ENCODE data around the gene STX19.
"Not testable (repeated sequence)": the region's sequence is repeated elsewhere in the genome, so short reads cannot be mapped to it uniquely, and the experiment has no call there.

STX19 gene

GRCh38 chr3:94046533-94046932 is 18.1 kb upstream of the STX19 start:
- peaks cover 0 to 7% of the 10 kb centered on the region in 2 donors for H3K9me3 ChIP-seq (replicated peaks in 1 of 2; ENCODE audit: control insufficient read depth in 2 of 2, insufficient read depth in 1 of 2, low read depth in 1 of 2, low read length in 2 of 2)
- no CpG with 5 or more reads among the region's 2 CpGs for WGBS, 2 donors (ENCODE audit: extremely low coverage in 2 of 2, insufficient read length in 2 of 2, insufficient replicate concordance in 1 of 2)
- no peak overlapping the region for H3K27ac ChIP-seq (replicated peaks; ENCODE audit: low read length)
- H3K14ac ChIP-seq (ENCODE audit: low read length): no peak overlapping the region
- no peaks in the 10 kb centered on the region for H3K27me3 ChIP-seq (ENCODE audit: control insufficient read depth in 3 of 3, insufficient read depth in 3 of 3, low read depth in 1 of 3, low read length in 3 of 3)
- no peak overlapping the region for H2AK5ac ChIP-seq (ENCODE audit: low read depth, low read length)
- no peak overlapping the region for H2AFZ ChIP-seq (ENCODE audit: low read length)
- H3K4me1 ChIP-seq (ENCODE audit: control insufficient read depth in 2 of 2, insufficient read depth in 1 of 2, low read depth in 1 of 2, low read length in 2 of 2): no peaks in the 10 kb centered on the region
- no peak overlapping the region for H2BK15ac ChIP-seq (ENCODE audit: low read length)
- no peak overlapping the region for H3K4me2 ChIP-seq (ENCODE audit: insufficient read depth, low read length, poor library complexity, severe bottlenecking)
- no peaks in the 10 kb centered on the region for H3K79me1 ChIP-seq (ENCODE audit: low read depth, low read length)
- H2BK120ac ChIP-seq (ENCODE audit: low read depth, low read length): no peak overlapping the region
- H3K18ac ChIP-seq (ENCODE audit: low read length): no peak overlapping the region
- H3K9ac ChIP-seq (ENCODE audit: low read depth, low read length, poor library complexity): no peak overlapping the region
- no peak overlapping the region for H4K91ac ChIP-seq (ENCODE audit: low read depth, low read length, poor library complexity)
- no peak for DNase-seq (ENCODE audit: low spot score)
- peaks cover 0 to 58% of the 10 kb centered on the region in 2 donors for H3K36me3 ChIP-seq (replicated peaks in 1 of 2; ENCODE audit: control insufficient read depth in 2 of 2, insufficient read depth in 2 of 2, low read length in 2 of 2)
- no peak overlapping the region for H4K8ac ChIP-seq (ENCODE audit: low read depth, low read length)
- no peak overlapping the region for H3K4me3 ChIP-seq (ENCODE audit: low read length in 2 of 2)
- H3K23ac ChIP-seq (ENCODE audit: low read depth, low read length, poor library complexity): no peak overlapping the region
- no peak overlapping the region for H2BK12ac ChIP-seq (ENCODE audit: low read length)
- H3K4ac ChIP-seq (ENCODE audit: low read length): no peak overlapping the region
- H2BK5ac ChIP-seq (ENCODE audit: low read length): no peak overlapping the region

- not testable (repeated sequence) for DNase-seq (ENCODE audit: low spot score); H3K14ac ChIP-seq (ENCODE audit: low read length); H2BK12ac ChIP-seq (ENCODE audit: low read length); H3K18ac ChIP-seq (ENCODE audit: low read length); H2BK120ac ChIP-seq (ENCODE audit: low read depth, low read length); H2AFZ ChIP-seq (ENCODE audit: low read length); H3K23ac ChIP-seq (ENCODE audit: low read depth, low read length, poor library complexity); H3K27me3 ChIP-seq (ENCODE audit: control insufficient read depth in 3 of 3, insufficient read depth in 3 of 3, low read depth in 1 of 3, low read length in 3 of 3); H4K8ac ChIP-seq (ENCODE audit: low read depth, low read length); H2BK5ac ChIP-seq (ENCODE audit: low read length); H4K91ac ChIP-seq (ENCODE audit: low read depth, low read length, poor library complexity); H3K4ac ChIP-seq (ENCODE audit: low read length); H3K9me3 ChIP-seq (replicated peaks in 1 of 2; ENCODE audit: control insufficient read depth in 2 of 2, insufficient read depth in 1 of 2, low read depth in 1 of 2, low read length in 2 of 2); H3K4me3 ChIP-seq (ENCODE audit: low read length in 2 of 2); H3K4me2 ChIP-seq (ENCODE audit: insufficient read depth, low read length, poor library complexity, severe bottlenecking); H3K4me1 ChIP-seq (ENCODE audit: control insufficient read depth in 2 of 2, insufficient read depth in 1 of 2, low read depth in 1 of 2, low read length in 2 of 2); H3K27ac ChIP-seq (replicated peaks; ENCODE audit: low read length); H2AK5ac ChIP-seq (ENCODE audit: low read depth, low read length); H3K9ac ChIP-seq (ENCODE audit: low read depth, low read length, poor library complexity); H2BK15ac ChIP-seq (ENCODE audit: low read length); H3K79me1 ChIP-seq (ENCODE audit: low read depth, low read length)
- WGBS, 2 donors (ENCODE audit: extremely low coverage in 2 of 2, insufficient read length in 2 of 2, insufficient replicate concordance in 1 of 2): no CpG with 5 or more reads among the region's 61 CpGs
- H3K36me3 ChIP-seq (replicated peaks in 1 of 2; ENCODE audit: control insufficient read depth in 2 of 2, insufficient read depth in 2 of 2, low read length in 2 of 2): peaks cover 0 to 54% of the 10 kb centered on the region in 2 donors
Measured at GRCh38 chr3:94044100-94044936, 15.9 kb upstream of the STX19 start.

- Histone ChIP-seq H2BK120ac (ENCODE audit: low read depth, low read length) (no peak overlapping the region), H2BK12ac (ENCODE audit: low read length) (no peak overlapping the region), H4K8ac (ENCODE audit: low read depth, low read length) (no peak overlapping the region), H3K9me3 (replicated peaks in 1 of 2; ENCODE audit: control insufficient read depth in 2 of 2, insufficient read depth in 1 of 2, low read depth in 1 of 2, low read length in 2 of 2) (peaks cover 0 to 7% of the 10 kb centered on the region in 2 donors), H2BK15ac (ENCODE audit: low read length) (no peak overlapping the region), H3K4ac (ENCODE audit: low read length) (no peak overlapping the region), H3K79me1 (ENCODE audit: low read depth, low read length) (no peaks in the 10 kb centered on the region), H3K27ac (replicated peaks; ENCODE audit: low read length) (no peak overlapping the region), H3K14ac (ENCODE audit: low read length) (no peak overlapping the region), H3K4me2 (ENCODE audit: insufficient read depth, low read length, poor library complexity, severe bottlenecking) (no peak overlapping the region), H2BK5ac (ENCODE audit: low read length) (no peak overlapping the region), H3K4me3 (ENCODE audit: low read length in 2 of 2) (no peak overlapping the region), H3K27me3 (ENCODE audit: control insufficient read depth in 3 of 3, insufficient read depth in 3 of 3, low read depth in 1 of 3, low read length in 3 of 3) (no peaks in the 10 kb centered on the region), H3K18ac (ENCODE audit: low read length) (no peak overlapping the region), H3K36me3 (replicated peaks in 1 of 2; ENCODE audit: control insufficient read depth in 2 of 2, insufficient read depth in 2 of 2, low read length in 2 of 2) (peaks cover 0 to 46% of the 10 kb centered on the region in 2 donors), H2AK5ac (ENCODE audit: low read depth, low read length) (no peak overlapping the region), H4K91ac (ENCODE audit: low read depth, low read length, poor library complexity) (no peak overlapping the region), H3K4me1 (ENCODE audit: control insufficient read depth in 2 of 2, insufficient read depth in 1 of 2, low read depth in 1 of 2, low read length in 2 of 2) (no peaks in the 10 kb centered on the region), H3K9ac (ENCODE audit: low read depth, low read length, poor library complexity) (no peak overlapping the region), H2AFZ (ENCODE audit: low read length) (no peak overlapping the region), H3K23ac (ENCODE audit: low read depth, low read length, poor library complexity) (no peak overlapping the region)
- WGBS, 2 donors (ENCODE audit: extremely low coverage in 2 of 2, insufficient read length in 2 of 2, insufficient replicate concordance in 1 of 2): no CpG with 5 or more reads among the region's 1 CpG
- no peak for DNase-seq (ENCODE audit: low spot score)
Measured at GRCh38 chr3:94043285-94043684, 14.9 kb upstream of the STX19 start.

GRCh38 chr3:94036909-94037507 is 8.6 kb upstream of the STX19 start:
- Histone ChIP-seq H3K14ac (ENCODE audit: low read length) (no peak overlapping the region), H3K36me3 (replicated peaks in 1 of 2; ENCODE audit: control insufficient read depth in 2 of 2, insufficient read depth in 2 of 2, low read length in 2 of 2) (peaks cover 0 to 36% of the 10 kb centered on the region in 2 donors), H2AK5ac (ENCODE audit: low read depth, low read length) (no peak overlapping the region), H3K23ac (ENCODE audit: low read depth, low read length, poor library complexity) (no peak overlapping the region), H2BK12ac (ENCODE audit: low read length) (no peak overlapping the region), H3K79me1 (ENCODE audit: low read depth, low read length) (peaks cover 1% of the 10 kb centered on the region), H3K27ac (replicated peaks; ENCODE audit: low read length) (no peak overlapping the region), H4K8ac (ENCODE audit: low read depth, low read length) (no peak overlapping the region), H3K4me1 (ENCODE audit: control insufficient read depth in 2 of 2, insufficient read depth in 1 of 2, low read depth in 1 of 2, low read length in 2 of 2) (no peaks in the 10 kb centered on the region), H3K27me3 (ENCODE audit: control insufficient read depth in 3 of 3, insufficient read depth in 3 of 3, low read depth in 1 of 3, low read length in 3 of 3) (no peaks in the 10 kb centered on the region), H2BK120ac (ENCODE audit: low read depth, low read length) (no peak overlapping the region), H3K9me3 (replicated peaks in 1 of 2; ENCODE audit: control insufficient read depth in 2 of 2, insufficient read depth in 1 of 2, low read depth in 1 of 2, low read length in 2 of 2) (no peaks in the 10 kb centered on the region), H3K9ac (ENCODE audit: low read depth, low read length, poor library complexity) (no peak overlapping the region), H2AFZ (ENCODE audit: low read length) (no peak overlapping the region), H4K91ac (ENCODE audit: low read depth, low read length, poor library complexity) (no peak overlapping the region), H3K18ac (ENCODE audit: low read length) (no peak overlapping the region), H3K4me3 (ENCODE audit: low read length in 2 of 2) (no peak overlapping the region), H2BK15ac (ENCODE audit: low read length) (no peak overlapping the region), H3K4ac (ENCODE audit: low read length) (no peak overlapping the region), H3K4me2 (ENCODE audit: insufficient read depth, low read length, poor library complexity, severe bottlenecking) (no peak overlapping the region), H2BK5ac (ENCODE audit: low read length) (no peak overlapping the region)
- no CpG with 5 or more reads among the region's 3 CpGs for WGBS, 2 donors (ENCODE audit: extremely low coverage in 2 of 2, insufficient read length in 2 of 2, insufficient replicate concordance in 1 of 2)
- no peak for DNase-seq (ENCODE audit: low spot score)

All from neuronal stem cell (in vitro differentiated cells).